Adrenal gland (tissue), 5 donors: Measurements from ENCODE around the gene PARVB.

Experiments used
- POLR2A ChIP-seq, 2 donors: fragments of 450-650 bp; IDR thresholded peaks; one replicate each; pipeline ENCODE4 v1.6.1; 2017; ENCODE audit warnings: antibody characterized with exemption in 2 of 2, mild to moderate bottlenecking in 2 of 2, moderate library complexity in 1 of 2
- TF ChIP-seq, protein P1 (sequence below), 6 experiments: fragments of 450-650 bp in 4 of 6; fragments of 200-600 bp in 2 of 6; sonication (generic) in 1 of 6; IDR thresholded peaks; 1 replicate in 5 of 6; 2 replicates in 1 of 6; pipeline versions ENCODE4 v1.5.1 to v1.8.0; 2016 to 2021; ENCODE audit warnings: antibody characterized with exemption in 6 of 6, mild to moderate bottlenecking in 2 of 6, moderate library complexity in 1 of 6
- donor health status: DM: no; HTN: no; CAD: no.

- no peak for TF ChIP-seq POLR2A (IDR thresholded peaks at IDR 0.05)
- TF ChIP-seq, protein P1, sequence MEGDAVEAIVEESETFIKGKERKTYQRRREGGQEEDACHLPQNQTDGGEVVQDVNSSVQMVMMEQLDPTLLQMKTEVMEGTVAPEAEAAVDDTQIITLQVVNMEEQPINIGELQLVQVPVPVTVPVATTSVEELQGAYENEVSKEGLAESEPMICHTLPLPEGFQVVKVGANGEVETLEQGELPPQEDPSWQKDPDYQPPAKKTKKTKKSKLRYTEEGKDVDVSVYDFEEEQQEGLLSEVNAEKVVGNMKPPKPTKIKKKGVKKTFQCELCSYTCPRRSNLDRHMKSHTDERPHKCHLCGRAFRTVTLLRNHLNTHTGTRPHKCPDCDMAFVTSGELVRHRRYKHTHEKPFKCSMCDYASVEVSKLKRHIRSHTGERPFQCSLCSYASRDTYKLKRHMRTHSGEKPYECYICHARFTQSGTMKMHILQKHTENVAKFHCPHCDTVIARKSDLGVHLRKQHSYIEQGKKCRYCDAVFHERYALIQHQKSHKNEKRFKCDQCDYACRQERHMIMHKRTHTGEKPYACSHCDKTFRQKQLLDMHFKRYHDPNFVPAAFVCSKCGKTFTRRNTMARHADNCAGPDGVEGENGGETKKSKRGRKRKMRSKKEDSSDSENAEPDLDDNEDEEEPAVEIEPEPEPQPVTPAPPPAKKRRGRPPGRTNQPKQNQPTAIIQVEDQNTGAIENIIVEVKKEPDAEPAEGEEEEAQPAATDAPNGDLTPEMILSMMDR (IDR thresholded peaks at IDR 0.05), result no peak
Measured at GRCh38 chr22:44215287-44215686, 191.2 kb downstream of the PARVB start.
